ENCODE measurements around the gene MAPK8IP3.

Gene MAPK8IP3

GRCh38 chr16:1810536-1810935 lies 104.5 kb downstream of the MAPK8IP3 start:
- DNase-seq (no peak), ATAC-seq (replicated peaks) (no peak)
- Mint-ChIP-seq H3K36me3 (ENCODE audit: insufficient read depth) (peaks cover 48% of the 10 kb centered on the region), H3K27me3 (no peaks in the 10 kb centered on the region), H3K9me3 (no peaks in the 10 kb centered on the region), H3K4me1 (ENCODE audit: low read depth in 2 of 2) (peaks cover 4 to 6% of the 10 kb centered on the region in 2 donors), H3K4me3 (no peak overlapping the region), H3K27ac (no peak overlapping the region)

DNA sequence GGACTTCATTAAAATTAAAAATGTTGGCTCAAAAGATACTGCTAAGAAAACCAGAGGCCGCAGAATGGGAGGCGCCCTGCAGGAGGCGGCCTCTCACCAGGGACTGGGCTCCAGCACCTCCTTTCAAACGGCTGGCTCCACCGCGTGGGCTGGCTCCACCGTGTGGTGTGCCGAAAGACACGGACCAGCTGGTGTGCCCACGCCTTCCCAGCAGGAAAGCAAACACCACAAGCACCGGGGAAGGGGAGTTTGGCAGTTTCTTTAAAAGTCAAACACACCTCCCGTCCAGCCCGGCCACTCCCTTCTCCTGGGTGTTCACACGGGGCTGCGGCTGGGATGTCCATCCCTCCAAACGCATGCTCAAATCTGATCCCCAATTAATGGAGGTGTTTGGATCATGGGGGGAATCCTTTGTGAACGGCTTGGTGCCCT lies 106.8 kb downstream of the MAPK8IP3 start:
- no peak overlapping the region for H3K4me3 Mint-ChIP-seq
- ATAC-seq (replicated peaks) = peak; percentile 61
- no peaks in the 10 kb centered on the region for H3K27me3 Mint-ChIP-seq
- peaks cover 4 to 6% of the 10 kb centered on the region in 2 donors for H3K4me1 Mint-ChIP-seq (ENCODE audit: low read depth in 2 of 2)
- H3K36me3 Mint-ChIP-seq (ENCODE audit: insufficient read depth) = peaks cover 52% of the 10 kb centered on the region
- peak overlapping the region; percentile 15 to 19 for H3K27ac Mint-ChIP-seq
- no peaks in the 10 kb centered on the region for H3K9me3 Mint-ChIP-seq
- DNase-seq = no peak

GRCh38 chr16:1815461-1815860 lies 109.5 kb downstream of the MAPK8IP3 start:
- Mint-ChIP-seq H3K27me3 (no peaks in the 10 kb centered on the region), H3K27ac (no peak overlapping the region), H3K36me3 (ENCODE audit: insufficient read depth) (peaks cover 47% of the 10 kb centered on the region), H3K4me1 (ENCODE audit: low read depth in 2 of 2) (peaks cover 6% of the 10 kb centered on the region in 2 donors), H3K4me3 (no peak overlapping the region), H3K9me3 (no peaks in the 10 kb centered on the region)
- DNase-seq (no peak), ATAC-seq (replicated peaks) (no peak)

- Mint-ChIP-seq H3K27me3 (no peaks in the 10 kb centered on the region), H3K27ac (no peak overlapping the region), H3K36me3 (ENCODE audit: insufficient read depth) (peaks cover 47% of the 10 kb centered on the region), H3K9me3 (no peaks in the 10 kb centered on the region), H3K4me3 (no peak overlapping the region), H3K4me1 (ENCODE audit: low read depth in 2 of 2) (peaks cover 6% of the 10 kb centered on the region in 2 donors)
- ATAC-seq (replicated peaks) (no peak), DNase-seq (no peak)
Observed at GRCh38 chr16:1816396-1817275, 110.6 kb downstream of the MAPK8IP3 start.

- no peak overlapping the region for H3K27ac Mint-ChIP-seq
- ATAC-seq (replicated peaks) = no peak
- no peaks in the 10 kb centered on the region for H3K9me3 Mint-ChIP-seq
Observed at GRCh38 chr16:1817276-1817589, 111.2 kb downstream of the MAPK8IP3 start.

GRCh38 chr16:1817716-1818115 lies 111.7 kb downstream of the MAPK8IP3 start:
- no peak overlapping the region for H3K27ac Mint-ChIP-seq
- no peaks in the 10 kb centered on the region for H3K27me3 Mint-ChIP-seq
- ATAC-seq (replicated peaks) = no peak
- peaks cover 6 to 9% of the 10 kb centered on the region in 2 donors for H3K4me1 Mint-ChIP-seq (ENCODE audit: low read depth in 2 of 2)
- peaks cover 39% of the 10 kb centered on the region for H3K36me3 Mint-ChIP-seq (ENCODE audit: insufficient read depth)
- H3K4me3 Mint-ChIP-seq = no peak overlapping the region
- H3K9me3 Mint-ChIP-seq = no peaks in the 10 kb centered on the region
- DNase-seq = no peak

More at GRCh38 chr16:1817276-1817589, 111.2 kb downstream of the MAPK8IP3 start:
- Mint-ChIP-seq H3K27me3 (no peaks in the 10 kb centered on the region), H3K4me1 (ENCODE audit: low read depth in 2 of 2) (peaks cover 6% of the 10 kb centered on the region in 2 donors), H3K4me3 (no peak overlapping the region), H3K36me3 (ENCODE audit: insufficient read depth) (peaks cover 43% of the 10 kb centered on the region)
- DNase-seq = no peak

DNA sequence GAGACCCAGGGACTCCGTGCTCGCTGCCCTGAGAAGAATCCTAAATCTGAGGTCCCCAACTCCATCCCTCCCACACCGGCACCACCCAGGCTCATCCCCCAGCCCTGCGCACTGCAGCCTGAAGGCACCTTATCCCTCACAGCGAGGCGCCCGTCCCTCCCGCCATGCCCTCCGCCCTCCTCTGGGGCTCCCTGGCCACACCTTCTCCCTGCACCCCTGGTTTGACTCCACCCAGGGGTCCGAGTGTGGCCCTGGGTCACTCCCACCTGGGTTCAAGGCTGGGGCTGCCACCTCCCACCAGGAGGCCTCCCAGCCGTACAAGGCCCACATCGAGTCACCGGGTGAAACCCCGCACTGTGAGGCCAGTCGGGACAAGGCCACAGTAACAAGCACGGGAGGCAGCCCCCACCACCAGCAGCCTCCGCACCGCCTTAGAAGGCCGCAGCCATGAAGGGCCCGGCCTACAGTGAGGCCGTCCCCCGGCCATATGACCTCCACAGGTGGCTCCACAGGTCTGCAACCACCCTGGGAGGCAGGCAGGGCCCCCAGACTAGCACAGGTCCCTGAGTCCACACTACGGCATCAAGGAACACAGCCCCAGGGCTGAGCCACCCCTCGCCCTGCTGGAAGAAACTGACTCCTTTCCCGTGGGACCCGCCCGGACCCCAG lies 112.3 kb downstream of the MAPK8IP3 start:
- Mint-ChIP-seq H3K9me3 (no peaks in the 10 kb centered on the region), H3K27ac (no peak overlapping the region), H3K36me3 (ENCODE audit: insufficient read depth) (peaks cover 35% of the 10 kb centered on the region), H3K4me3 (no peak overlapping the region), H3K27me3 (no peaks in the 10 kb centered on the region), H3K4me1 (ENCODE audit: low read depth in 2 of 2) (peaks cover 2 to 6% of the 10 kb centered on the region in 2 donors)
- no peak for ATAC-seq (replicated peaks)
- DNase-seq = no peak

DNA sequence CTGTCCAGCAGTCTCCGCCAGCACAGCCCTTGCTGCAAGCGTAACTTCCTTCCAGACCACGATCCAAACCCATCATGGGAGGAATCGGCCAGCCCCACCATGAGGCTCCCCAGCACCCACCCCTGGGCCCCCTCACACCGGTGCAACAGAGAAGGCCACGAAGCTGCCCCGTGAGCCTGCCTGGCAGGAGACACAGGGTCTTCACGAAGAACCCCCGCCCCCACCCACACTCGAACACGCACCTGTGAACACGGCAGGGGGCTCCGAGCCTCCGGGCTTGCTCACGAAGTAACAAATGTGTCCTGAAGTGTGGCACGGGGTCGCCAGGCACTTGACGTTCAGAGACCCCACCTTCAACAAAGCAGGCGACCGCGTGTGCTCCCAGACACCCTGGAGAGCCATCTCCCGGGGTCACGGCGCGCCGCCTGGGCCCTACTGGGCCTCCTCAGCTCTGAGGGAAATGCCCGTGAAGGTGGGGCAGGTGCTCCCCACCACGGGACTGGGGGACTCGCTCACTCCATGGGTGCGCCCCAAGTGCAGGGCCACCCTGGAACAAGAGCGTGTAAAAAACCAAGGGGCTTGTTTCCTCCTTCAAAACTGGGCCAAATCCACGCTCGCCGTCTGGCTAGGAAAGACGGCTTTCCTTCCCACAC lies 113.0 kb downstream of the MAPK8IP3 start:
- no peaks in the 10 kb centered on the region for H3K27me3 Mint-ChIP-seq
- DNase-seq (no peak), ATAC-seq (replicated peaks) (no peak)
- peaks cover 31% of the 10 kb centered on the region for H3K36me3 Mint-ChIP-seq (ENCODE audit: insufficient read depth)
- H3K27ac Mint-ChIP-seq = no peak overlapping the region
- peaks cover 2 to 7% of the 10 kb centered on the region in 2 donors for H3K4me1 Mint-ChIP-seq (ENCODE audit: low read depth in 2 of 2)
- H3K4me3 Mint-ChIP-seq = no peak overlapping the region
- no peaks in the 10 kb centered on the region for H3K9me3 Mint-ChIP-seq

GRCh38 chr16:1819611-1820010 lies 113.6 kb downstream of the MAPK8IP3 start:
- ATAC-seq (replicated peaks) (no peak), DNase-seq (no peak)
- peaks cover 4 to 10% of the 10 kb centered on the region in 2 donors for H3K4me1 Mint-ChIP-seq (ENCODE audit: low read depth in 2 of 2)
- no peak overlapping the region for H3K4me3 Mint-ChIP-seq
- no peaks in the 10 kb centered on the region for H3K9me3 Mint-ChIP-seq
- H3K36me3 Mint-ChIP-seq (ENCODE audit: insufficient read depth) = peaks cover 29% of the 10 kb centered on the region
- peak overlapping the region in 1 of 2 donors; percentile 65 for H3K27ac Mint-ChIP-seq
- no peaks in the 10 kb centered on the region for H3K27me3 Mint-ChIP-seq
